T follicular helper cell (primary cell): ENCODE results near the gene AMIGO1.

ENCODE experiments used
- DNase-seq: peaks from one replicate; pipeline ENCODE4 v3.0.0-alpha.2; 2020; ENCODE audit warnings: low read depth

The AMIGO1 gene

DNA sequence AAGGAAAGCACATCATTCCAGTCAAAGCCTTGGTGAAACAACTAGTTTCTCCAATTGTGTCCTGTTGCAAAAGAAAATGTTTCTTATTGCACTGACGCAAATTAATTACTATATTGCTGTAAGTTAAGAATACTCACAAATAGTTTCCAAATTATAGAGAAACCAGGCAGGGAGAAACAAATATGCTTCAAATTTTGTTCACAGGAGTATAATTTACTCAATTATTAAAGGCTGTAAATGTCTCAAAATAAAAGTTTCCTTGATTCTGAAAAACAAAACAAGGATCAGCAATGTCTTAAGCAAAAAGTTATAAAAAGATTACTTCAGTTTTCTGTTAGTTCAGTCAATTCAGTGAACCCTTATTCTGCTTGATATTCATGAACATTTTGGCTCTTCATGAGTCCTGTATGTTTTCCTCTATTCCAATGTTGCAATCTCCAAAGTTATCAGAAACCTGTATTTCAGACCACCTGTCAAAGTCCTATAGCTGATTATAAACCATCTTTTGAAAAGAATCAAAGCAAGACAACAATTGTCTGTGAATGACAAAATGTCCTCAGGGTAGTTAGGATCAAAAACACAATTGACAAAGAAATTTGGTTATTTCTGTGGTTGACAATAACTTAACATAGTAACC lies 54.9 kb downstream of the AMIGO1 start:
- no peak for DNase-seq
